OCI-LY3 (cell line): ENCODE data around the gene CSF3R.
"Not testable (repeated sequence)": the region's sequence is repeated elsewhere in the genome, so short reads cannot be mapped to it uniquely, and the experiment has no call there.

Experiments
- H2AFZ ChIP-seq: fragments of 200-600, 300-600 bp; shearing (Covaris generic); 2 replicates; pipeline ENCODE4 v1.6.0; 2014; ENCODE audit warnings: antibody characterized with exemption, low read depth, low read length
- H3K27ac ChIP-seq: fragments of 200-600, 300-600 bp; sonication (generic); 2 replicates; pipeline ENCODE4 v1.5.1; 2014; ENCODE audit warnings: mild to moderate bottlenecking, low read length, moderate library complexity, mixed read lengths
- H3K27me3 ChIP-seq: fragments of 200-600, 300-600 bp; sonication (generic); 2 replicates; pipeline ENCODE4 v1.6.1; 2014; ENCODE audit warnings: low read depth, low read length, mixed read lengths
- H3K36me3 ChIP-seq: fragments of 200-600, 300-600 bp; sonication (generic); replicated peaks from 2 replicates; pipeline ENCODE3; 2014; ENCODE audit warnings: low read depth, low read length, mixed read lengths
- H3K4me1 ChIP-seq: fragments of 300-600, 200-600 bp; sonication (generic); 2 replicates; pipeline ENCODE4 v1.6.1; 2014; ENCODE audit warnings: low read length, mixed read lengths
- H3K4me2 ChIP-seq: fragments of 200-600, 300-600 bp; sonication (generic); 2 replicates; pipeline ENCODE4 v1.6.1; 2014; ENCODE audit warnings: low read length, mixed read lengths
- H3K4me3 ChIP-seq: fragments of 300-600, 200-600 bp; sonication (generic); 2 replicates; pipeline ENCODE4 v1.5.1; 2014; ENCODE audit warnings: antibody characterized with exemption, mild to moderate bottlenecking, low read length, moderate library complexity
- H3K79me2 ChIP-seq: fragments of 300-600, 200-600 bp; shearing (Covaris generic); 2 replicates; pipeline ENCODE4 v1.6.1; 2014; ENCODE audit warnings: mild to moderate bottlenecking, low read length, mixed read lengths
- H3K9ac ChIP-seq: fragments of 300-600, 200-600 bp; shearing (Covaris generic); 2 replicates; pipeline ENCODE4 v1.6.0; 2014; ENCODE audit warnings: mild to moderate bottlenecking, low read length, moderate library complexity
- H3K9me3 ChIP-seq: fragments of 200-600, 300-600 bp; shearing (Covaris generic); 2 replicates; pipeline ENCODE4 v1.6.1; 2014; ENCODE audit warnings: low read length, mixed read lengths; ENCODE audit not compliant: insufficient read depth
- H4K20me1 ChIP-seq: fragments of 200-600, 300-600 bp; sonication (generic); 2 replicates; pipeline ENCODE4 v1.6.1; 2016; ENCODE audit warnings: low read length, mixed read lengths; ENCODE audit not compliant: insufficient read depth
- CTCF ChIP-seq: fragments of 200-600, 300-600 bp; sonication (generic); IDR thresholded peaks from 2 replicates; pipeline ENCODE4 v1.5.1; 2014; ENCODE audit warnings: antibody characterized with exemption, low read length, low read depth
- EZH2phosphoT487 ChIP-seq: fragments of 200-600 bp; shearing (Covaris generic); IDR thresholded peaks from 2 replicates; pipeline ENCODE4 v1.6.1; 2018; ENCODE audit warnings: antibody characterized with exemption, mixed run types, low read depth

The CSF3R gene

GRCh38 chr1:36479505-36480051 lies 3.1 kb downstream of the CSF3R start:
- Histone ChIP-seq H4K20me1 (no peaks in the 10 kb centered on the region), H3K4me1 (peaks cover 3% of the 10 kb centered on the region), H3K4me2 (no peak overlapping the region), H3K9me3 (no peaks in the 10 kb centered on the region), H2AFZ (no peak overlapping the region), H3K36me3 (no peaks in the 10 kb centered on the region), H3K79me2 (no peaks in the 10 kb centered on the region), H3K27me3 (0 out of 2 replicates have a peak, but pooled peaks cover 4% of the 10 kb centered on the region), H3K9ac (no peak overlapping the region), H3K4me3 (no peak overlapping the region), H3K27ac (no peak overlapping the region)
- TF ChIP-seq EZH2phosphoT487: no peak
- no peak for TF ChIP-seq CTCF

GRCh38 chr1:36477615-36478014 lies 5.1 kb downstream of the CSF3R start:
- H3K9ac ChIP-seq, H4K20me1 ChIP-seq, H3K4me2 ChIP-seq, H3K79me2 ChIP-seq, H3K36me3 ChIP-seq, H3K27me3 ChIP-seq, H3K9me3 ChIP-seq, H3K27ac ChIP-seq, H3K4me3 ChIP-seq, H2AFZ ChIP-seq: not testable (repeated sequence)
- peaks cover 14% of the 10 kb centered on the region for H3K4me1 ChIP-seq

GRCh38 chr1:36476945-36477344 lies 5.8 kb downstream of the CSF3R start:
- no peak overlapping the region for H3K4me3 ChIP-seq
- H3K36me3 ChIP-seq: no peaks in the 10 kb centered on the region
- peaks cover 14% of the 10 kb centered on the region for H3K4me1 ChIP-seq
- no peak overlapping the region for H2AFZ ChIP-seq
- no peak overlapping the region for H3K4me2 ChIP-seq
- no peak for TF ChIP-seq EZH2phosphoT487
- no peak for TF ChIP-seq CTCF
- H3K9me3 ChIP-seq: no peaks in the 10 kb centered on the region
- no peaks in the 10 kb centered on the region for H3K79me2 ChIP-seq
- 0 out of 2 replicates have a peak, but pooled peaks cover 4% of the 10 kb centered on the region for H3K27me3 ChIP-seq
- no peak overlapping the region for H3K9ac ChIP-seq
- no peak overlapping the region for H3K27ac ChIP-seq
- H4K20me1 ChIP-seq: no peaks in the 10 kb centered on the region

- Histone ChIP-seq H3K36me3 (no peaks in the 10 kb centered on the region), H3K9me3 (no peaks in the 10 kb centered on the region), H3K27ac (no peak overlapping the region), H3K27me3 (0 out of 2 replicates have a peak, but pooled peaks cover 4% of the 10 kb centered on the region), H3K4me1 (peaks cover 14% of the 10 kb centered on the region), H3K4me3 (no peak overlapping the region), H3K9ac (no peak overlapping the region), H3K4me2 (no peak overlapping the region), H3K79me2 (no peaks in the 10 kb centered on the region), H2AFZ (no peak overlapping the region), H4K20me1 (no peaks in the 10 kb centered on the region)
- TF ChIP-seq CTCF (no peak), EZH2phosphoT487 (no peak)
Measured at GRCh38 chr1:36475910-36476604, 6.7 kb downstream of the CSF3R start.
